ENCODE measurements around the gene ADGRD1.
"Not testable (repeated sequence)": the region's sequence is repeated elsewhere in the genome, so short reads cannot be mapped to it uniquely, and the experiment has no call there.

Gene ADGRD1

DNA sequence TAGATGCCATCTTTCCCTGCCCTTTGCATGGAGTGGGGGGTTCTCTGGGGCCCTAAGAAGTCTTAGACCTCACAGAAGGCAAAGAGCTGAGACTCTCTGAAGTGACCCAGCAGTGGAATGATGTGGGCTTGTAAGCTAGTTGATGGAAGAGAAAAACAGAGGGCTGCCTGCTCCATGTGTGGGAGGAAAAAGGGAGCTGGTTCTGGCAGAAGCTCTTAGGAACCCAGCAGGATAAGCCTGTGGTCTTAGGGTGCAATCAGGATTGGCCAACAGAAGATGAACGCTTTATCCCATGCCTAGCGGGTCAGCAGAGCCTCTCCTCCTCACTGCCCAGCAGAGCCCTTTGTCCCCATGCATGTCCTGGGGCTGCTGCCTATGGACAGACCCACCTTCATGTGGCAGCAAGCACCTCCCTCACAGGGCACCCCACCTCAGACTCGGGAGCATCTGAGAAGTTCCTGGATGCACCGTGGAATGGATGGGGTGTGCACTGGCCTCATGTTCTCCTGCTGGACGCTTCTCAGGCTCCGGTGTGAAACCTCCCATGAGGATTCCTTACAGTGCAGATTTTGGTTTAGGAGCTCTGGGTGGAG lies 152.7 kb downstream of the ADGRD1 start:
- DNase-seq: no peak

GRCh38 chr12:131108177-131108955 lies 154.7 kb downstream of the ADGRD1 start:
- no peak for DNase-seq

DNA sequence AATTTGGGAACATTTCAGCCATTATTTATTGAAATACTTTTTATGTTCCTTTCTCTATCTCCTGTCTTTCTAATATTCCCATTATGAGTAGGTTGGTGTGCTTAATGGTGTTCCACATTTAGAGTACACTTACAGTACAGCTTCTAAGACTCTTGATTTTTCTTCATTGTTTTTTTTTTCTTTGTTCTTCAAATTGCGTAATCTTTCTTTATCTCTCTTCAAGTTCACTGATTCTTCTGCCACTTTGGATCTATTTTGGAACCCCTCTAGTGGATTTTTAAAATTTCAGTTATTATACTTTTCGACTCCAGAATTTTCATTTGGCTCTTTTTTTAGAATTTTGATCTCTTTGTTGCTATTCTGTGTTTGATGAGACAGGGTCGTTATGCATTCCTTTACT lies 157.7 kb downstream of the ADGRD1 start:
- DNase-seq: no peak

DNA sequence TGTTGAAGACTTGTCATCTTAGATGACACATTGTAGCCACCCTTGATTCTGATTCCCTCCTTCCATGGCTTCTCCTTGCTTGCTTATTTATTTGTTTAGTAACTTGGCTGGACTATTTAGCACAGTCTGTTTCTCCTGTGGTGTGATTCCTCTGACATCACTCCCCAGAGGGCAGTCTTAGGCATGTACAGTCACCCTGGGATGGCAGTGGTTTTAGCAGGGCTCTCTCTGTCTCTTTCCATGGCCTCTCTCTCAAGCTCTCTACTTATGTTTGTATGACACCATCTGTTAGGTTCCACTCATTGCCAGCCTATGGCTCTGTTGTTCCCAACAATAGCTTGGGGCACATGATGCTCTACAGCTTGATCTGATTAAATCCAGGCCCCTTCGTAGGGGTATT lies 158.3 kb downstream of the ADGRD1 start:
- peak; percentile 54 for DNase-seq

DNA sequence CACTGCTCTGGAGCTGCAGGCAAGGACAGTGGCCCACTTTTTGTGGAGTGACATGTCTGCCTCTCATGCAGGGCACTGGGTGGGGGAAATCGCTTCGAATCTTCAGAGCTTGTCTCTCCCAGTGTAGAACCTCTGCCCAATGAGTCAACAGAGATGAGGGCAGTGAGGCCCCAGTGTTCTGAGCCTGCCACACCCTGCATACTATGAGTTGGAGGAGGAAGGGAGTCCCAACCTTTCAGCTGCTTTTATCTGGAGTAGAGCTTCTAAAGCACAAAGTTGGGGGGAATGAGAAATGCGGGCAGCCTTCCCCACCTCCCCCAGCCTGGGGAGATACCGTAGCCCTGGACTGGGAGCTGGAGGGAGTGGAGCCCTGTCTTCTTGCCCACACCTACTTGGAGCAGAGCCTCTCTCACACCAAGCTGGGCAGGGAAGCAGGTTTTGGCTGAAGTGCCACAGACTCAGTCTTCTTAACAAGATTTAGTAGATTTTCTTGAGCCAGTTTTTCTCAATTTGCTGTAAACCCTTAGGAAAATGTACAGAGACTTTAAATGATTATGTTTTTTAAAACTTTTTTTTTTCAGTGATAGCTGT lies 159.1 kb downstream of the ADGRD1 start:
- DNase-seq: no peak

- no peak for DNase-seq
Observed at GRCh38 chr12:131113568-131114270, 160.0 kb downstream of the ADGRD1 start.

GRCh38 chr12:131114271-131114670 lies 160.6 kb downstream of the ADGRD1 start:
- DNase-seq: no peak

- no peak for DNase-seq
Observed at GRCh38 chr12:131114942-131115584, 161.4 kb downstream of the ADGRD1 start.

DNA sequence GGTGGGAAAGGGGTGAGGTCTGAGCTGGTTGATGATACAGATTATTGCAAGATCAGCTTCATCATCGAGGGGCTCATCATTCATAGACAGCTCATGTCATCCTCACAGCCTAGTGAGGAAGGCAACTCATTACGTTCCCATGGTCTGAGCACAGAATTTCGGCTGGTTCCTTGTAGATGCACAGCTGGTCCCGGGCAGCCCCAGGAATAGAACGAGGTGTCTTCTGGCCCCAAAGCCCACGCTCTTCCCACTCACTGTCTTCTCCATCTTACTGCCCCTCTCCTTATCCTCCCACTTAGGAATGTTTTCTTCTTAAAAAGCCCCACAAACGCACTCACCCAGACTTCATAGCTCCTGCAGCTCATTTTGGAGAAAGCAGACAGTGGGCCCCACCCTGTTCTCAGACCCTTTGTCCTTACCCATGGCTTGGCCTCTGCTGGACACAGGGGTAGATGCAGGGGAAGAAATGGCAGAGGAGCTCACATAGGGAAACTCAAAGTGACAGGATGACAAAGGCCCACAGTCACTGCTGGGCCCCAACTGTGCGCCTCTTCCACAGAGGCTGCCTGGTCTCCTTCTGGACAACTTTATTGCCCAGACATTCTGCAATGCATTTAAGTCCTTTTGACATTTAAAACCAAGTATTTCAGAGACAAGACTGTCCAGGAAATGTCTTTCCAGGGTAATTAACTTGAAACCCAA lies 162.2 kb downstream of the ADGRD1 start:
- no peak for DNase-seq

DNA sequence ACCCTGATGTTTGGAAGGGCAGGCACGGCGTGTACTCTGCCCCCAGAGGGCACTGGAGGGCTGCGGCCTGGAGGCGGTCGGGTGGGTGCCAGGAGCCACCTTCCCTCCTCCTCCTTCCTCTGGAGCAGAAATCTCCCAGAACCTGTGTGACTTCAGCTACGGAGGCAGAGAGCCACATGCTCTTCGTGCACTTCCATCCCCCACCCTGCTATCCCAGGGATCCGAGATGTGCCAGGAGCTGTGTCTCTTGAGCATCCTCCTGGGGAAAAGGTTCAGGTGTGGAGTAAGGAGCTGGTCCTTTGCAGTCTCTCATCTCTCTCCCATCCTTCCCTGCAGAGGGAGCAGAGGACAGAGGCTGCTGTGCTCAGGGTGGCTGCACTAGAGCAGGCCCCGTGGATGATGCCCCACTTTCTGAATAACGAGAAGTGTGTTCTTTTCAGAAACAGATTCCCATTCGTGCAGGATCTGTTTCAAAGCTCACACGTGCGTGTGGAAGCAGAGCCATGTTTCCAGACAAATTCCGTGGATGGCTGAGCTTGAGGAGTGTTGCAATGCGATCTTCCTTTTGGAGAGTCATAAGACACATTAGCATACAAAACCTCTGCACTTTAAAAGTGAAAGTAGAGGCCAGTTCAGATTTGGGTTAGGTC lies 162.9 kb downstream of the ADGRD1 start:
- DNase-seq: peak; percentile 51

DNA sequence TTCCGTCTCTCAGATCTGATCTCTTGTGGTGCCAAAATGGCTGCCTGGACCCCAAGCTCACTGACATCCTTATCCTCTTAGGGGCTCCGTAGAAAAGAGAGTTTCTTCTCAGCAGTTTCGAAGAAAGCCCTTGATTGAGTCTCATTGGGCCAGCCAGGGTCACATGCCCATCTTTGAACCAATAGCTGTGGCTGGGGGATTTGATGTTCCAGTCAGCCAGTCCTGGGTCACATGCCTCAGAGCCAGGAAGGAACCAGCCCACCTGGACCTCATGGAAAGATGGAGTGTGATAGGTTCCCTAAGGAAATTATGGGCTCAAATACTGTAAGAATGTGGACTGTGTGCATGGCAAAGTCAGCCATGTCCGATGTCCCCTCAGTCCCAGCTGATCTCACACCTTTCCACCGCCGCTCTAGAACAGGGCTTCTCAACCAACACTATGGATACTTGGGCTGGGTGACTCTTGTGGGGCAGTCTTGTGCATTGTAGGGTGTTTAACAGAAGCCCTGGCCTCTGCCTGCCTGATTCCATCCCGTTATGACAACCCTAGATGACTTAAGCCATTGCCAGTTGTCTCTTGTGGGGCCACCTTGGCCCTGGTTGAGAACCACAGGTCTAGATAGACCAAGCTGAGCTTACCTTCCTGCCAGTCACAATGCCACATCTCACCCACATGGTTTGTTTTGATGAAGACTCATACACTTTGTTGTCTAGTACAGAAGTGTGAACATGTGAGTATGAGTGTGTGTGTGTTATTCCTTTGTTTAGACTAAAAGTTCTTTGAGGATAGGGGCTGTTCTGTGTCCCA lies 163.9 kb downstream of the ADGRD1 start:
- DNase-seq: no peak

DNA sequence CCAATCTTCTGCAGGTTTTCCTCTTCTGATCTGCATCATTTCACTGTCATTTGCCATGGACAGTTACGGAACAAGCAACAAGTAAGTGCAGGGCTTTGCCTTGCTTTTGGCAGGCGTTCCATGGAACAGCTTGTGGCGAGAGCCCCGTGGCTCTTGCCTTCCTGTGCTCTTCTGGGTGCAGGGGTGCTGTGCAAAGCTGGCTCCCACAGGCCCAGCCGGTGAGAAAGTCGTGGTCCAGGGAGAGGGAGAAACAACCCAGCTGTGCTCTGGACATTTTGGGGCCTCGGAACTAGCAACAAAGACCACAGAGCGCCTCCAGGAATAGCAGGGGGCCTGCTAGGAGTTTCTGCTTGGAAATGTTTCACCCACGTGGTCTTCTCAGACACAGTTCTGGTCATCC lies 164.7 kb downstream of the ADGRD1 start:
- DNase-seq: no peak

- not testable (repeated sequence) for DNase-seq
Observed at GRCh38 chr12:131119345-131119744, 165.6 kb downstream of the ADGRD1 start.

- no peak for DNase-seq
Observed at GRCh38 chr12:131119936-131120335, 166.2 kb downstream of the ADGRD1 start.

DNA sequence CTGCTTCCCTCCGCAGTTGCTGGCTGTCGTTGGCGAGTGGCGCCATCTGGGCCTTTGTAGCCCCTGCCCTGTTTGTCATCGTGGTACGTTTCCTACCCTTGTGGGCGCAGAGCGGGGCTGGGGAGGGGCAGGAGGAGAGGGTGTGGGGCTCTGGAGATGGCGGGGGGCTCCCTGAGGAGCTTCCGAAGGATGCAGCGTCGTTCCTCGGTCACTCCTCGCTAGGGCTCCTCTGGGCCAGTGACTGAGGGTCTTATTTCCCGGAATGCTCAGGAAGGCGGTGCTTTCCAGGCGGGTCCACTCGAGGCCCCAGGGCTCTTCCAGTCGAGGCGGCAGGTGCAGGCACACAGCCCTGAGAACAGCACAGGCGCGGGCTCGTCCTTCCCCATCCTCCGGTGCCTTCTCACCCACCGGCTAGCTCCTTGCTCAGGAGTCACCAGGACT lies 167.1 kb downstream of the ADGRD1 start:
- DNase-seq: no peak

- DNase-seq: no peak
Observed at GRCh38 chr12:131121705-131122405, 168.1 kb downstream of the ADGRD1 start.

DNA sequence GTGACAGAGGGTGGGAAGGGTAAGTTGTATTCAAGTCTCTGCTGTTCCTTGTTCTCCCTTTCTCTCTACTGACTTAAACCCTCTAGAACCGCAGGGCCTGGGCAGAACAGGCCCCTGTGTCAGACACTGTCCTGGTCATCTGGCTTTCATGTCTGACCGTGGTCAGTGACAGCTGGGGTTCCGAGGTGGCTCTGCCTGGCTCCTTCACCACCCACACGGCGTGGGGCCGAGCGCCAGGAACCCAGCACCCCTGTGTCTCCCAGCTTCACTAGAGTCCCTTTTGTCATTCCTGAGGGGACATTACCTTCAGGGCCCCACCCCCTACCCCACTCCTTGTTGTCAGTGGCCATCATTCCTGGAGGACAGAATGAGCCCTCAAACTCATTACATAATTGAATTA lies 168.9 kb downstream of the ADGRD1 start:
- DNase-seq: no peak

GRCh38 chr12:131123817-131124216 lies 170.1 kb downstream of the ADGRD1 start:
- no peak for DNase-seq

DNA sequence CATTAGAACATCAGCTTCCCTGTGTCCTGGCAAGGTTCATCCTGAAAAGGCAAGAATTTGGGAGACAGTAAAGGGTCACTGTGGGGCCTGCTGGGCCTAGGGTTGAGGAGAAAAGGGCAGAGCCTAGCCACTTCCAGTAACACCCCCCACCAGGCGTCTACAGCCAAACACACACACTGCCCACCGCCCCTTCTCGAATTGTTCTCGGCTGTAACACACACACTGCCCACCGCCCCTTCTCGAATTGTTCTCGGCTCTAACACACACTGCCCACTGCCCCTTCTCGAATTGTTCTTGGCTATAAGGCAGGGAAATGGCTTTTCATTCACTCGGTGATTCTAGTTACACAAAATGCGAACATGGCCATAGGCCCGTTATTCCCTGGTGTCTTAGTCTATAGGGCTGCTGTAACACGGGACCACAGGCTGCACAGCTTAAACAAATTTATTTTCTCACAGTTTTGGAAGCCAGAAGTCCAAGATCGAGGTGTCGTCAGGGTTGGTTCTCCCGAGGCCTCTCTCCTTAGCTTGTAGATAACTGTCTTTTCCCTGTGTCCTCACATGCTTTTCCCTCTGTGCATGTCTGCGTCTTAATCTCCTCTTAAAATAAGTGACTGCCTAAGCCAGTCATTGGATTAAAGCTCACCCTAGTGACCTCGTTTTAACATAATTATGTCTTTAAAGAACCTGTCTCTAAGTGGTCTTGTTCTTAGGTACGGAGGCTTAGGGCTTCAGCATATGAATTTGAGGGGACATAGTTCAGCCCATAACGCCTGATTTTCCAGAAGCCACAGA lies 171.0 kb downstream of the ADGRD1 start:
- no peak for DNase-seq
